Suppressor macrophage (primary cell): Measurements from ENCODE around the gene EEIG1.
A peak's percentile ranks its signal among the peaks of the same experiment; 100 is the strongest.

Experiments
- DNase-seq, 4 experiments: peaks; one replicate each; pipeline ENCODE4 v3.0.0-alpha.2; 2020 to 2022

Gene EEIG1

DNA sequence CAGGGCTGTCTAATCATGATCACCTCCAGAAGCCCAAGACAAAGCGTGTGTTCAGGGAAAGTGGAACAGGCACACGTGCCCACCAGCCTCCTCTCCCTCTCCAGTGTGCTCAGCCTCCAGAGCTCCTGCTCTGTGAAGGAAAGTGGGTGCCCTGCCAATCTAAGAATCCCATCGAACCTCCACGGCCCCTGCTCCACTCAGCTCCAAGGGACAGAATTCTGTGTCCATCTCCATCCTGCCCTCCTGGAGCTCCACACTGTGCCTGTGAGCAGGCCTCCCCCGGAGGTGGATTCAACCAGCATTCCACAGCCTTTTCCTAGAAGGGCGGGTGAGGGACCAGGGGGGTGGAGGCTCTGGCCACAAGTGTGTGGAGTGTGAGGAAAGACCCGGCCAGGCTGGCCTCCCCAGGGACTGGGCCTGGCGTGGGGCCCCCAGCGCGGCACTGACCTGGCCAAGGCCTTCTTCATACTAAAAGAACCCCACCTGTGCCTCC, 6.0 kb downstream of the EEIG1 start:
- DNase-seq: no peak

DNA sequence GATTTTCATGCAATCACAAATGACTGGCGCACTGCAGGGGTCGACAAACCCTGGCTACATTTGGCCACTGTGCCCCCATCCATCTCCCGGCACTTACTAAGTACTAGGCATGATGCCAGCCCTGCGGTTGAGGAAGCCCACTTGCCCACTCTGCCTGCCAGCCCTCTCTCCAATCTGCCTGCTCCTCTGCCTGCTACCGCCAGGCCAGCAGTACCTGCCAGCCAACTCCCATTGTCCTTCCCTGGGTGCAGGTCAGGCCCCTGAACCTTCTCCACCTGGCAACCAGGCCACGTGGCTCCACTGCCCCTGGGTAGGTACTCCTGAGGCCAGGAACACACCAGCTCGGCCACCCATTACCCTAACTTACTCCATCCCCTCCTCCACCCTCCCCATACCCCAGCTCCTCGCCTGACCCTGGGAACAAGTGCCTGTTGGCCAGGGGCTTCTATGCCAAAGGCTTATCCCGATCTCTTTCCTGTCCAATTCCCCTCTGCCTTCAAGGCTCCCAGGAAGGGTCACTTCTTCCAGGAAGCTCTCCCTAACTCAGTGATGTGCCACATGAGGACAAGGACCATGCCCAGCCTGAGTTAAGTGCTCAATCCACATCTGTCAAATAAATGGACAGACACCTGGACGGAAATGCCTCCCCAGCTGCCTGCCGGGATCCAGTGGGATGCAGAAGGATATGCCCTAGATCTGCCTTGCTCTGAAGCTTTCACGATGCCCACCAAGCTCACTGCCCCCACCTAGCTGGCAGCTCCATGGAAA, 6.6 kb downstream of the EEIG1 start:
- DNase-seq: no peak

DNA sequence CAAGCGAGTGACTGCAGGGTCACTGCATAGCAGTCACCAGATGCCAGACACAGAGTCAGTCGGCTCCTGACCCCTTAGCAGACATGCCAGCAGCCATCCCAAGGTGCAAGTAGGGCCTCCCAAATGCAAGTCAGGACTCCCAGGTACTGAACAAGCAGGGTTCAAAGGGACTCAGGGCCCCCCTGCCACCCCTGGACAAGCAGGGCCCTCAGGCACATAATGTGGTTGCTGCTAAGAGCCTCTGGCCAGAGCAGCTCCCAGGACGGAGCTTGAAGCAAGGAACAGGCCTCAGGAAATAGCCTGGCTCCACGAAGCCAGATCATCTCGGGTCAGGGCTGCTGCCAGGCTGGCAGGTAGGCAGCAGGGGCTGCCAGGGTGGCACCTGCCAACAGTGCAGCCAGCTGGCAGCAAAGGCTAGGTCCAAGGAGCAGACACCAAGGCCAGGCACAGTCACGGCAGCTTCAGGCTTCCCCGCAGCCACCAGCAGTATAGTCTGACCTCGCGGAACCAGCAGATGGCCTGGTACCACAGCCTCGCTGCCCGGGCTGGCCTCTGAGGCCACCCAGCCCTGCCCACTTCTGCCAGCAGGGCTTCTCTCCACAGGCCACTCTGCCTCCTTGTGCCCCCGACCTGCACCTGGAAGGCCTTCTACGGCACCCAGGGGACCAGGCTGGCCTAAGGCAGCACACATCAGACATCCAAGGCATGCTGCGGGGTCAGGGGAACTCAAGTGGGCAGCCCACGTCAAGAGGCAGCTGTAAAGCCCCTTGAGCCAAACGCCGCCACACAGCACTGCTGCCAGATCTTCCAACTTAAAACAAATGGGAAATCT, 7.4 kb downstream of the EEIG1 start:
- DNase-seq: no peak

DNA sequence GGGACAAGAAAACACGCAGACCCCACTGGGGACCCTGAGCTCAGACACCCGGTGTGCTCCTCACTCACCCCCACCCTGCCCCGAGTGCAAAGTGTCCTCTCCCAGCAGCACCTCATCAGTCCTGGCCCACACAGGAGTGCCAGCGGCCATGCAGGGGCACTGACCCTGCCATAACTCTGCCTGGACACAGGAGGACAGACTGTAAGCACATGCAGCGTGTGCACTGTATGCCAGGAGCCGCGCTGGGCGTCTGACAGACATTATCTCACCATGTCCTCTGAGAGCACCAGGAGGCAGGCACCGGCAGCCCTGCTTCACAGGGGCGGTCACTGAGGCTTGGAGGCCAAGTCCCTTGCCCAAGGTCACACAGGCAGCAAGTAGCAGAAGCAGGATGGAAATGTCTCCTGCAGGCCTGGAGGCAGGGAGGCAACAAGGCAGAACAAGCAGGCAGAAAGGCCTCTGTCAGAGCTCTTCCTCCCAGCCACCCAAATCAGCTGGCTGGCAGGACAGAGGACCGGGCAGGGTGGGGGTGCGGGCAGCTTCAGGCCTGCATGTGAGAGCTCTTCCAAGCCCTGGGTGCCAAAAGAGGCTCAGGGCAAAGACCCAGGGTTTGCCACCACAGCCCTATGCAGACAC, 8.4 kb downstream of the EEIG1 start:
- no peak for DNase-seq

DNA sequence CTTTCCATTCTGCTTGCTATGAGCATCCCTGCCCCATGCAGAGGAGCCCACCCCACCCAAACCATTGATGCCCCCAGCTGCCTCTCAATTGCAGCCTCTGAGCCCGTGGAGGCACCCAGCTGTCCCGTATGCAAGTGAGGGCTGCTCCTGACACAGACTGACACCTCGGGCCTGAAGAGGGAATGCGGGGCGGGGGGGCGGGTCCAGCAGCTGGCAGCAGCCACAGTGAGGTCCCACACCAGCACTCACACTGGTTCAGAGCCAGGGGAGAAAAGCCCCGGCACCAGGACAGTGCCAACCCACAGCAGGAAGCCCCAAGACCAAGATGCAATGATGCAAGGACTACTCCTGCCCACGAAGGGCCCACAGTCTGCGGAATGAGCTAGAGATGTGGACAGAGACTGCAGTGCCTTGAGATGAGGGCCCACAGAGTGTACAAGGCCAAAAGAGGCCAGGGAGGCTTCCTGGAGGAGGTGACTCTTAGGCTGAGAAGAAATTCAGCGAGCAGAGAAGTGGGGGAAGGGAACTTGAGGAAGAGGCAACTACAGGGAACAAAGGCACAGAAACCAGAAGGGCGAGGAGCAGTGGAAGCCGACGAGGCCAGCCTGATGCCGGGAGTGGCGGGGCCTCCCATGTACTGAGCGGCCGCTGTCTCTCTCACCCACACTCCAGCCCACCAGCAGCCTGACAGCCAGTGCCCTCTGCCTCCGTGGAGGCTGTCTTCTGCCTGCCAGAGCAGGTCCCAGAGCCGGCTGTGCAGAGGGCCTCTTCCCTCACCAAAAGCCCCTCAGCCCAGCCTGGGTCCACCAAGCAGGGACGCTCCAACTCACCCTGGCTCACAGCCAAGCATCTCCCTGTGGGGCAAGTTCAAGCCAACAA, 9.2 kb downstream of the EEIG1 start:
- DNase-seq: peak; percentile 58 to 82 (median 78)

DNA sequence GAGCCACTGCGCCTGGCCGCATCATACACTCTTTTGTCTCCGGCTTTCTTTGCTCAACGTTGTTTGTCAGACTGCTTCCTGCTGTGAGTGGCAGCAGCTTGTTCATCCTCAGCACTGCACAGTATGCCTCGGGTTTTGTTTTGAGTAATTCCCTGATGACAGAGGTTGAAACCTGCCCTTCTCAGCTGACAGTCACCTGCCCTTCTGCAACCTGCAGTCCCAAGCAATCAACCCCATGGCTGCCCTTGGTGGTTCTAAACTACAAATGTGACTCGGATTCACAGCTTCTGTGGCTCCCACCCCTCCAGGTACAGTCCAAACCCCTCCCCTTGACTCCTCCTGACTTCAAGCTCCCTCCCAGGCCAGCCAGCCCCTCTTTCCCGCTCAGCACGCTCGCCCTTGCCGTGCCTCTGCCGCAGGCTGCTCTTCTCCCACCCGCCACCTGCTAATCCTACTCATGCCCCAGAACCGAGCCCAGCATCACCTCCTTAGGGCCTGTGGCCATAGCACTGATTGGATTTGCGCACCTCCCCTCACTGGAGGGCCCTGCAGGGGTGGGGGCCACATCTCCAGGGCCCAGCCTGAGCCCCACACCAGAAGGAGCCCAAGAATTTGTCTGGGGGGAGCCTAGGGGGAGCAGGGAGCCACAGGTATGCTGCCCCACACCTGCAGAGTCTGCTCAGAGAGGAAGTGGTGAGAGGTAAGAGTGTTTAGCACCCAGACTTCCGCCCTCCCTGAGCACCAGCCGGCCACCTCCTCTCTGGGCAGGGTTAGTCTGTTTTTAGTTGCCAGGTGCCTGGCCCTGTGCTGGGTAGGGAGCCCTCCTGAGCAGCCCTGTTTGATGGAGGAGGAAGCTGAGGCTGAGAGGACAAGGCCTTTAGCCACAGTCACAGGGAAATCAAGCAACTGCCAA, 10.1 kb downstream of the EEIG1 start:
- no peak for DNase-seq

DNA sequence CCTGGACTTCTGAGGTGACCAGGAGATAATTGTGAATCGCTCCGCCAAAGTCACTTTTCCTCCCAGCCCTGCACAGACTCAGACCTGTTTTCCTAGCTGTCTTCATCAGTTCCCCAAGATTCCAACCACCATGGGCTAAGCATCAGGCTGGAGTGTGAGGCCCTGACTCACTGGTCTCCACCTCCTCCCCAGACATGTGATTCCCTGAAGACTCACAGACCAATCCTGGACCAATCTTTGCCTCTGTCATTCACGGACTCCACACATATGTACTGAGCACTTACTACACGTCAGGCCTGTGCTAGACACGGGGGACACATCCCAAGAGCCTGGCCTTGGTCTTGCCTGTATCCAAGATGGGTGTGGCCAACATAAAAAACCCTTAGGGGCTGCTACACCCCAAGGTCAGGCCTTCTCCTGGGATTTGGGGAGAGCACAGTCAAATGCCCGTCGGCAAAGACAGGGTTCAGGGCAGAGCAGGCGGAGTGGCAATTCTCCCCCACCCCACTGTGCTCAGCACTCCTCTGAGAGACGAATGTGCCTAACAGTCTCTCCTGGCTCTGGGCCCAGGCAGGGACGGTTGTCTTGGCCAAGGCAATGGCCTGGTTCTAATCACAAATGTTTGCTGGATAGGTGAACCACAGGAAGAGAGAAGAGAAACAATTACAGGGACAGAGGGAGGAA, 11.9 kb downstream of the EEIG1 start:
- peak in 3 of 4 experiments; percentile 51 to 54 (median 52) for DNase-seq

DNA sequence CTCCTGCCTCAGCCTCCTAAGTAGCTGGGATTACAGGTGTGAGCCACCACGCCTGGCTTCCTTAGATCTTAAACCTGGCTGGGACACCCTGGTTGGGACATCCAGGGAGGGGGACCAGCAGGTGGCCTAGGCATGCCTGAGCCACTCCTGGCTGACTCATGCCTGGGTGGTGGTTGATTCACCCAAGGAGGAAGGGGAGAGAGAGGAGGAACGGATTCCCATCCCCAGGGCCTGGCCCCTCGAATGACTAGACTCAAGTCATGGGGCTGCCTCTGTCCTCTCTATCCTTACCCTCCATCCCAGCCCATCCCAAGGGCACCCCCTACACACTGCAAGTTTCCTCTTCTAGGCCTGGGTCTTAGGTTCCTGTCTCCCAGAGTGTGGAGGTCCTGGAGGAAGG, 12.7 kb downstream of the EEIG1 start:
- peak; percentile 19 to 67 (median 49) for DNase-seq

DNA sequence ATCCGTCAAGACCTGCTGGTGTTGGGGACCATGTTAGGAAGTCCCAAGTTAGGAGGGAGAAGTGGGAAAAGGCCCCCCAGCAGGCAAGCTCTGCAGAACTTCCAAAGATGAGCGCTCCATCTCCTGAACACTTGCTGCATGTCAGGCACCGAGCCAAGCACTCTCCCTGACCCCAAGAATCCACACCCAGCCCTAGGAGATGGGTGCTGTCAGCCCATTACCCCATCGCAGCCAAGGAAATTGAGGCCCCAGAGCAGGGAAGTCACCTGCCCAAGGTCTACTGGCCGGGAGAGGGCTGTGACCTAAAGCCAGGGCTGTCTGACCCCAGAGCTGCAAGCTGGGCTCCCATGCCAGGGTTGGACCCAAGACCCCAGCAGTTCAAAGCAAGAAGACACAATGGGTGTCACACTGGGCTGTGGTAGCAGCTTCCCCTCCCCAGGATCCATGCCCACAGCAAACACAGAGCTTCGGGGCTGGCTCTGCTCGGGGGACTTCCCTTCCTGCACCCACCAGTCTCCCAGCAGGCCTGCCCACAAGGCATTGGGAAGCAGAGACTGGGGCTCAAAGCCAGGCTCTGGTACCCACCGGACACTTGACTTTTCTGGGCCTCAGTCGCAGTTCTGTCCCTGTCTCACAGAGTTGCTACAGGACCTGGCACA, 13.5 kb downstream of the EEIG1 start:
- peak in 3 of 4 experiments; percentile 31 to 49 (median 35) for DNase-seq

DNA sequence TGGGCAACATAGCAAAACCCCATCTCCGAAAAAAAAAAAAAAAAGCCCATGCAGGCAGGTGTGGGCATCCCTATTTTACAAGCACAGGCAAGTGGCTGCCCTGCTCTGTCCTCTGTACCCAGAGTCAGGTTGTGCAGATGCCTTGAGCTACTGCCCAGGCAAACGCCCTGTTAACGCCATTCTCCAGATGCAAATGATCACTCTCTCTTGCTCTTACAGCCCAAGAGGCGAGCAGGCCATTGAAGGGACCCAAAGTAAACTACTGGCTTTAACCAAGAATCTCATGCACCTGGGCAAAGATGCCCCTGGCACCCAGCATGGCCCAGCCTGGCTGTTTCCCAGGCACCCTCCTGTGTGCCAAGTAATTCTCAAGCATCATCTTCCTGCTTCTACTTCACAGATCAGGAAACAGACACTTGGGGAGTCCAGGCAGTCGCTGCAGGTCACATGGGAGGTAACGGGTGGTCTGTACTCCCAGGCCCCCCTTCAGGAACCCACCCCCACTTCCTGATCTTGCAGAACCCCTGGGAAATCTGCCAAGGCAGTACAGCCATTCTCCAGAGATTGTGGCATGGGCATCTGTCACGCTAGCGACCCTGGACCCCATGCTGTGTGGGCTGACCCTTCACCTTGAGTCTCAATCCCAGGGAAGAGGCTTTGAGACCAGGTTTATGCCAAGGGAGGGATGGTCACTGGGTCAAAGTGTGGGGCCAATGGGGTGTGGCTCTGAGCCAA, 14.2 kb downstream of the EEIG1 start:
- no peak for DNase-seq

DNA sequence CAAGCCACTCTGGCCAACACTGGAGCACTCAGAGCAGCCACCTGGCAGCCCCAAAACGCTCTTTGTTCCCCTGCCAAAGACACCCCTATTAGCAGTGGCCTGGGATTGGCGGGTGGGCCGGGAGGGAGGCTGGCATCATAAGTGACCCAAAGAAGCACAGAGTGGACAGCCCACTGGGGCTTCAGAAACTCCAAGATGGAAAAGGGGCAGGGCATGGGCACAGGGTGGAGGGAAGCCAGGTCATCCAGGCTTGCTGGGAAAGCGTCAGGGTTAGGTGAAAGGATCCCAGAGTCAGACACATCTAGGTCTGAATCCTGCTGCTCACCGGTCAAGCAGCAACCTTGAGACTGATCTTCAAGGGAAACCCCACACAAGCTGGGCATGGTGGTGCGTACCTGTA, 14.8 kb downstream of the EEIG1 start:
- DNase-seq: no peak

DNA sequence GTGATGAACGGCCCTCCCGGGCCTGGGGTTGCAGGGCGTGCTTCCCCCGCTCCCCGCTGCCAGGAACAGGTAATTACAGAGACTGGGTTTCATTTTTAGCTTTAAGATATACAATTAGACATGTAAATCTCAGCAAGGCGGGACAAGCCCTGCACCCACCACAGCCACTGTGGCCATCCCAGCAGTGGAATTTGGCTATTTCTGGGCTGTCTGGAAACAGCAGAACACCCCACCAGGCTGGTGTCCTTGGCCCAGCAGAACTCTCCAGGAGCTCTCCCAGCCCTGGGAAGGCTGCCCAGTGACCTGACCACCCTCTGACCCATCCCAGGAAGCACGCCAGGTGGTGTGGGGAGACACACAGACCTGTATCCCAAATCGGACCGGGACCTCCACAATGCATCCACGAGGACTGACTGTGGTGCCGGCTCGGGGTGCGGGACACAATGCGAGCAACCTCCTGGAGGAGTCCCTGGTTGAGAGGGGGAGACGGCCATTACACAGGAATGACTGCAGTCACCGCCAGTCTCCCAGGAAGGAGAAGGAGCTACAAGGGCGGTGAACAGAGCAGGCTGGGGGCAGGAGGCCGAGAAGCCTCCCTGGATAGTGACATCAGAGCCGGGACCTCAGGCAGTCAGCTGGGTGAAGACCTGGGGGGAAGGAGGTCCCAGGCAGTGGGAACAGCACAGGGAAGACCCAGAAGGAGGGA, 17.3 kb downstream of the EEIG1 start:
- DNase-seq: no peak

DNA sequence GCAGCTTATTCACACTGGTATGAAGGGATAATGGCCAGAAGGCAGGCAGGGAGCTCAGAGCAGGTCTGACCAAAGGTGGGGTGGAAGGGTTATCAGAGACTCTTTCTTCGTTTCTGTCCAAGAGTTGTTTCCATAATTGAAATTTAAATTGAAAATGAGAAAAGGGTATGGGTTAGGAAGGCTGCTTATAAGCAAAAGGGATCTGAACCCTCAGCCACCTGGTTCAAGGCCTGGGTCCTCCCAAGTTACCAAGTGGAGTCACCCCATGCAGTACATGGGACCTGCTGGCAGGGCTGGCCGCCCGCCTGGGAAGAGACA, 17.8 kb downstream of the EEIG1 start:
- DNase-seq: no peak

DNA sequence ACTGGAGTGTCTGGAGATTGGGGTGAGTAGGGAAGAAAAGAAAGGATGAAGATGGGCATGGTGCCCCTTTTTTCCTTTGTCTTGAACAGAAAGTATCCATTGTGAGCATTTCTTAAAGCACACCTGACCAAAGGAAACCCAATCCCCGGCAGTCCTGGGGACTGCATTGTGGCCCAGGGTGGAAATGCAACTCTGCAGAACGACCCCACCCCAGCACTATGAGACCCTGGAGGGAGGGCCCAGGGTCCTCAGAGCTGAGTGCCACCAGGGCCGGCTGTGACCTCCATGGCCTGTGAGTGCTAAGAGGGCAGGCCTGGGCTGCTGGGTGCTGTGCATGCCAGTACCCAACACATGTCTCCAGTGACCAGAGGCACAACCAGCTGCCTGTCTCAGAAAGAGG, 18.5 kb downstream of the EEIG1 start:
- no peak for DNase-seq

DNA sequence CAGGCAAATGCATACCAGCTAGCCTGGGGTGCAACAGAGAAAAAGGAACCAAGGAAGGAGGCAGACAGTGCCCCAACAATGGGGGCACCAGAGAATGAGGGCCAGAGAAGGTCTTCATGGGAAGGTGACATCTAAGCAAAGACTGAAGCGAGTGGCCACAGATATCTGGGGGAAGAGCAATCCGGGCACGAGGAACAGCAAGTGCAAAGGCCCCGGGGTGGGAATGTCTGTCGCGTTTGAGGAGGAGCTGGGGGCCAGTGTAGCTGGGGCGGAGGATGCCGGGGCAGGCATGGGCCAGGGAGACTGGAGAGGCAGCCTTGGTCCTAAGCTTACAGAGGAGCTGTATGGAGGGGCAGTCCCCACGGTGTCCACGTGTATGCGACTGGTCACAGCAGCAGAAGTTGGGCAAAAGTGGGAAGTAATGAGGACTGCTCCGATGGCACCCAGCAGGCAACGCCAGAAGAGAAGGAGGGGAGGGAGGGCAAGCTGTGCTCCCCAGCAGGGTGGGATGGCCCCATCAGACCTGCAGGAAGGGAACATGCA, 19.1 kb downstream of the EEIG1 start:
- peak; percentile 20 to 74 (median 62) for DNase-seq

DNA sequence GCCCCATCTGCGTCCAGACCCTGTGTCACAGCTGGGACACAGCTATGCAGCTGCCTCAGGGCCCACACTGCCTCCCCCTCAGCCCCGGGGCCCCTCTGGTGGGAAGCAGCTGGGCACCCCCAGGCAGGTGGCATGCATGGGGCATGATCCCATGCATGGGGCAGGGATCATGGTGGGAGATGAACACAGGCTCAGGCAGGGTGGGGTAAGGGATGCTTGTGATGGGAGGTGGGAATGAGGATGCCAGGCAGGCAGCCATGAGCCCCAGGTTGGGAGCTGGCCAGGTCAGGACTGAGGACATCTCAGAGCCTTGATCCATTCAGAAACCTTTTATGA, 19.7 kb downstream of the EEIG1 start:
- DNase-seq: no peak

DNA sequence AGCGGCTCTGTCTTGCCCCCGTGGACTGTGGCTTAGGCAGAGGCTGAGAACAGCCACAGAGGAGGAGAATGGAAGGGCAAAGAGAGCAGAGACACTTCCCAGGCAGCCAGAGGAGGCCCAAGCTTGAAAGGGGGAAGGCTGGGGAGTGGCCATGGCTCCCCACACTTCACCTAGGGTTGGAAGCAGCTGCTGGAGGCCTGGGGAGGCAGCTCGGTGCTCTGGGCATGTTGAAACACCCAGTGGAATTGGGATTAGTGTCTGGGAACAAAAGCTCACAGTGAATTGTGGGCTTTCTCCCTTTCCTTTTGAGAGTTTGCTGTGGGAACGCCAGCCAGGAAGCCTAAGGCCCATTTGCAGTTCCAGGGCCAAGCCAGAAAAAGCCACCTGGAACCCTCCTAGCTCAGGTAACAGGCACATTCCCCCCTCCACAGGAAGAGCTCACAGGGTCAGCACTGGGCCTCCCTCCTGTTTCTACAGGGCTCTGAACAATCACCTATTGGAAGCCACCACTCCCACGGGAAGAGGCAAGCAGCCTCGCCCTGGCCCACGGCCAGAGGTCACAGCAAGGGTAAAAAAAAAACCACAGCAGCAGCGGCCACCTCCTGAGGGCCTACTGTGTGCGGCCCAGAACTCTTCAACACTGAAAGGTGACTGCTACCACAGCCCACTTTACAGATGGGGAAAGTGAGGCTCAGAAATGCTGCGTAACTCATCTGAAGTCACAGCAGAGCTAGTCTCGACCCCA, 20.2 kb downstream of the EEIG1 start:
- DNase-seq: no peak
